Frontal cortex (tissue), 4 donors: ENCODE data around the gene NEK4. TPM values are rescaled to one million over a fixed set of nuclear protein-coding genes. Genes with fewer than 3 reads are reported as not detected.

Experiments used
- DNase-seq, 2 donors: peaks; one replicate each; pipeline ENCODE4 v3.0.0; 2012; ENCODE audit warnings: low spot score in 2 of 2
- FAIRE-seq: peaks from 2 replicates; lab custom pipeline; 2012; peaks lifted over from hg19 to GRCh38; lab: Jason Lieb, UNC
- total RNA-seq: library from RNA; depleted of rRNA; stranded (reverse); fragments of >200 nt; gene quantifications from one replicate; pipeline ENCODE4 v1.2.3, GENCODE V29; 2014
- donor health status: control.
- donor health status: control.
- donor health status: control.

NEK4 gene
- total RNA-seq, 1 donor from 2014 or later, result 53.4 TPM

- DNase-seq, result peak; percentile 92 to 95
- FAIRE-seq, result no peak
These were observed 64.8 kb downstream of the NEK4 start, which contains the start of the genes GLT8D1 and SPCS1 for GRCh38 chr3:52705688-52706686. Gene GLT8D1 (minus strand): TSS chr3:52705791. CDS start chr3:52700460, 5,331 bp downstream. Gene SPCS1 (plus strand): TSS chr3:52706106. CDS start chr3:52706247, 141 bp downstream.

- DNase-seq (no peak), FAIRE-seq (no peak)
These were observed 65.4 kb downstream of the NEK4 start for GRCh38 chr3:52705438-52705687.

GRCh38 chr3:52704611-52705437 lies 65.9 kb downstream of the NEK4 start:
- DNase-seq (peak in 1 of 2 donors; percentile 26), FAIRE-seq (no peak)

DNA sequence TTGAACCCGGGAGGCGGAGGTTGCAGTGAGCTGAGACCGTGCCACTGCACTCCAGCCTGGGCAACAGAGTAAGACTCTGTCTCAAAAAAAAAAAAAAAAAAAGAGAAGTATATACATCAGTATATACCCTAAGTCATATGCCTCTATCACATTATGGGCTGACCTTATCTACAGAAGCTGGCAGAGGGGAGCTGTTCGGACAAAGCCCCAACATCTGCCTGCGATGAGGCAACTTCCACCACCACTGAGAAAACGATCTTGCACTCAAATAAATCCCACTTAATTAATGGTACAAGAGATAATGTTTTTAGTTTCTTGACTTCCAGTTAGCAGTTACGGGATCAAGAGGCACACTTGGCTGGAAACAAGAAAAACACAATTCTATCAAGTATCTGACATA lies 67.4 kb downstream of the NEK4 start:
- FAIRE-seq, result no peak
- no peak for DNase-seq

DNA sequence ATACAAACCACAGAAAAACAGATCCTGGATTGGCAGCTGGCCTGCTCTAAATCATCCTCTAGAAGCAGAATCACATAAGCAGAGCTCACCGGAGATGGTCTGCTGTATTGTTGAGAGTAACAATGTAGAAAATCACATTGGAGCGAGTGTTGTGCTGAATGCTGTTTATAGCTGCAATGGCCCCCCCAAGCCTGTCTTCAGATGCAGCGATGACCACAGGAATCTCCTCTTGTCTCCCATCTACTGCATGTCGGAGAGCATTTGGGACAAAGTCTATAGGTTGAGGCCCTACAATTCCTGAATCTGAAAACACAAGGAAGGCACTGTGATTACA lies 73.1 kb downstream of the NEK4 start:
- DNase-seq (no peak), FAIRE-seq (no peak)

GRCh38 chr3:52696830-52697631 lies 73.7 kb downstream of the NEK4 start:
- FAIRE-seq, result no peak
- no peak for DNase-seq

DNA sequence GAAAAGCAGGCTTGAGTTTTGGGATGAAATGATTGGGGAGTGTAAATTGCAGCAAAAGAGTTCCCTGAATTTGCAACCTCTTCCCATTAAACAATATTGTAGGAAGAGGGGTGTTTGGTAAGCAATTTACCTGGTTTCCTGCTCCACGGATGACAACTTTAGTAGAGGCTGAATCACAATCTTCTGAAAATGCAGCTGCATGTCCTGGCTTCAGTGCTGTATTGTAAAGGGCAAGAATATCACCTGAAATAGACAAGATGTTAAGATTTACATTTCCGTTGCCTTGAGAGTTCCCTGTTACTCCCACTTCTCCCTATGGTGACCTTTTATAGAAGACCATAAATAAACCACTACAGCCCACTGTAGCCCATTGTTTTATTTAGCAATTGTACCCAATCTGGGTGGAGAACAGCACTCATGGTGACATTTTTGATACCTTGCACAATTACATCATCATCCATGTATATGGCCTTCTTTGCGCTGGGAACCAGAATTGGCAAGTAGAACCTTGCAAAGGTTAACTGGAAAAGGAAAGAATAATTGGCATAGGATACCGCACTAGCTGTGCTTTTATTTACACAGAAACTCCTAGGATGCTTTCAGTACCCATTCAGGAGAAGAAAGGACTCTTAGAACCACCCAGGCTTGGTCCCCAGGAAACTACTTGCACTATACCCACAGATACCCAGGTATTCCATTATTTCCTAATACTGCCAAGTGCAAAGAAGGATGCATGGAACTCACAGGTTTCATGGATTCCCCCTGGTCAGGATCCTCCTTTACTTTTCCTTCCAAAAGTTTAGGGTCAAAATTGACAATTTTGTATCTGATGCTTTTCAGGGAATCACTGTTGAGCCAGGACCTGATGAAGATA lies 74.7 kb downstream of the NEK4 start:
- no peak for DNase-seq
- no peak for FAIRE-seq

GRCh38 chr3:52694528-52695189 lies 76.1 kb downstream of the NEK4 start:
- DNase-seq, result no peak
- no peak for FAIRE-seq

DNA sequence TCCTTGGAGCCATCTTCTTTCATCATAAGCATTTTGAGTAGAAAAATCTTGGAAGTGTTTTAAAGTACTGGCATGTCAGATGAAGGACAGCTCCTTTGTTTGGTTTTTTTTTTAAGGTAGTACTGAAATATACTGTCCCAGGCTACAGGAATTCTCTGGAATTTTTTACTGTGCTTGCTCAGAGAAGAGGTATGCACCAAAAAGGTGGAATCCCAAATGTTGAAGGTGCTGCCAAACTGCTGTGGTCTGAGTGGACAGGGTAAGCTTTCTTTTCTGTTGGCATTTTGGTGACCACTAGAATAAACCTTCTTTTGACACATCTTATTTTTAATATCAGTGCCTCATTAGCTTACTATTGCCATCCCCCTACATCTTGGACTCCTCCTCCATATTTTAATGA lies 77.7 kb downstream of the NEK4 start:
- FAIRE-seq (no peak), DNase-seq (no peak)

GRCh38 chr3:52690560-52690959 lies 80.2 kb downstream of the NEK4 start:
- DNase-seq, result no peak
- no peak for FAIRE-seq

DNA sequence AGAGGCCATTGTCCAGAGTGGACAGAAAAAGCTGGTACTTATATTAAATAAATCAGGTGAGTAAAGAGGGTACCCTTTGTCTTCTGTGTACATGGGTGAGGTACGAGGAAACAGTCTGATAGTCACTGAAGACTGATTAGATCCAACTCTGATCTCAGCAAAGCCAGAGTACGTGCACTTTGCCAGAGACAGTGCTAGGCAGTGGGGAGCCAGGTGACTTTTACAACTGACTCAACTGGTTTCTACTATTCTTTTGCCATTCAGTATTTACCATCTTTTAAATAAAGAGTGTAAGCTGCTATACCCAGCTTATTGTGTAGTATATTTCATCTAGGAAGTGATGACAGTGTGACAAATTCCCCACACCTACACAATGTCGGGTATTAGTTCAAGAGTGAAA lies 81.6 kb downstream of the NEK4 start:
- FAIRE-seq (no peak), DNase-seq (no peak)

DNA sequence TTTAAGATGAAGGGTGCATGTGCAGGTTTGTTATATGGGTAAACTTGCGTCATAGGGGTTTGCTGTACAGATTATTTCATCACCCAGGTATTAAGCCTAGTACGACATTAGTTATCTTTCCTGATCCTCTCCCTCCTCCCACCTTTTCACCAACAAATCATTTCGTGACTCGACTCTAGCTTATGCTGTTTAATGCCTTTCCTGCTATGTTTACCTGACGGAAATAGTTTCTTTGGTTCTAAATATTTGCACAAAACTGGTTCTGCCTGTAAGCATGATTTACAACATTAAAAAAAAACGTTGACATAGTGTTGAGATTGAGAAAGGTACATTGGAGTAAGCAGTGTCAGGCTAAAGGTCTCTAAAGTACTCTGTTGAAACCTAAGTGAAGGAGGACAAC lies 82.5 kb downstream of the NEK4 start:
- DNase-seq, result no peak
- FAIRE-seq, result no peak

DNA sequence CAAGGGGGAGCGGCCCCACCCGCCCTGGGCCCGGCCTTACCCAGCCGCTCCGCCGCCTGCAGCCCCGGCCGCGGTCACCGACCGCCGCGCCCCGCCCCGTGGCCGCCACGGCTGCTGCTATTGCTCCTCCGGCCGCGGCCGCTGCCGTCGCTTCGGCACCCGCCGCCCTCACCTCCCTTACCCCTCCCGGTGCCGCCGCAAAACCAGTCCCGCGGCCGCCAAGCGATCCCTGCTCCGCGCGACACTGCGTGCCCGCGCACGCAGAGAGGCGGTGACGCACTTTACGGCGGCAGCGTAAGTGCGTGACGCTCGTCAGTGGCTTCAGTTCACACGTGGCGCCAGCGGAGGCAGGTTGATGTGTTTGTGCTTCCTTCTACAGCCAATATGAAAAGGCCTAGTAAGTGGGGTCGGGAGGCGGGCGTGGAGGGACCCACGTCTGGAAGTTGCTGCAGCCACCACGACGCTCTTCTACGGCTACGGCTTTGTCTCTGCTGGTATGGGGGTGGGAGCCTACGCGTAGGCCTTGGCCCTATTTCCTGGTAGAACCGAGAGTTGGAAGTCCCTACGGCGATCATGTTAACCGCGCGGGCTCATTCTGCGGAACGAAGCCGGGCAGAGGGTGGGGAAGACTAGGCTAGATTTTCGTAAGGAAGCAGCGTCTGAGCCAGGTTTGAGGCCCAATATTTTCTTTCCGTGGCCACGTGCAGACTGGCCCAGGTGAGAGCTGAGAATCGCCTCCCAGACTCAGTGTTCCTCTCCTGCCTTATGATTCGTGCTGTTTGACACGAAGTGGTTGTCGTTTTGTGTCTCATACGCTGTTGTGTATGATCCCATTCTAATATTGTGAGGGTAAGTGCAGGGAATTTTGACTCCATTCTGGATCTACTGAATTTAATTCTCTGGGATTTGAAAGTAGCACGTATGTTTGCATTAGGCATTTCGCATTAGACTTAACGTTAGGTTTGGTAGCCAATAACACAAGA lies 84.7 kb downstream of the NEK4 start, which contains the start of the genes GNL3 and PBRM1:
GNL3 (plus strand) TSS at position 324 of the 983 bp plus-strand sequence; CDS start at position 385, 61 bp downstream.
PBRM1 (minus strand) TSS at position 205 of the 983 bp plus-strand sequence.
- DNase-seq (peak; percentile 89 to 90), FAIRE-seq (no peak)

DNA sequence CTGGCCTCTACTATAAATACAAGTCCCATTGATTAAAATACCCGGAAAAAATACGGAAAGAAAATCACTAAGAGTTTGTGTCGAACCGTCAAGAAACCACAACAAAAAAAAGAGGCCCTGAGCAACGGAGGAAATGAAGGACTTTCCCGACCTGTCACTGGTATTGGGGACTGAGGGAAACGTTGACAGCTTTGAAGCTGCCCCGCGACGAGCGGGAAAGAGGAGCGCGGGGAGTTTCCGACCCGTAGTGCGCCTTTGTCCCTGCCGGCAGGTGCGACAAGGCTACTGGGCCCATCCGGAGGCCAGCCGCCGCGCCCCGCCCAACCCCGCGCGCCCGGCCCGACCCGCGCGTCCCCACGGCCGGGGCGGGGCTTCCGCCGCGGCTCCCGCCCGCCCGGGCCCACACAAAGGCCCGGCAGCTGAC lies 85.4 kb downstream of the NEK4 start:
- DNase-seq (peak; percentile 91 to 96), FAIRE-seq (no peak)

GRCh38 chr3:52684184-52684583 lies 86.6 kb downstream of the NEK4 start:
- FAIRE-seq, result no peak
- DNase-seq, result no peak

DNA sequence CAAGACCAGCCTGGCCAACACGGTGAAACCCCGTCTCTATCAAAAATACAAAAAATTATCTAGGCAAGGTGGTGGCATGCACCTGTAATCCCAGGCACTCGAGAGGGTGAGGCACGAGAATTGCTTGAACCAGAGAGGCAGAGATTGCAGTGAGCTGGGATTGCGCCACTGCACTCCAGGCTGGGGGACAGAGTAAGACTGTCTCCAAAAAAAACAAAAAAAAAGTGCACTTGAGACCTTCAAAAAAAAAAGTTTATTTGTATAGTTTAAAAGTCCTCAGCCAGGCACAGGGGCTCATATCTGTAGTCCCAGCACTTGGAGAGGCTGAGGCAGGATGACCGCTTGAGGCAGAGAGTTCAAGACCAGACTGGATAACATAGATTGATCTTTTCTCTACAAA lies 87.1 kb downstream of the NEK4 start:
- no peak for FAIRE-seq
- DNase-seq, result no peak

DNA sequence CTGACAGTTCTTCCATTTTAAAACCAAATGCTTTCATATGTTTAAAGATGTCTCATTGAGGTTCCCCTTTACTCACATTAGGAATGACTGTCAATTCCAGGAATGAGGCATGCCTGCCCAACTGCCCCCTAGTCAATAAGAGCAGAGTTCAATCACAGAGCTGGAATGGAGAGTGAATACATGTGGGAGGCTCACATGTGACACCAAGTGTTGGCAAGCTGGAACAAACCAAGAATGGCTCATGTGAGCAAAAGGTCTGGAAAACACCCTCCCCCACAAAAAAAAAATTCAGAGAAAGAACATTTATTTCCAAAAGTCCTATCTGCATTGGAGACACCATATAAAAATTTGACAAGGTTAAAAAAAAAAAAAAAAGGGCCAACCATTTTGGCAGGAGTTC lies 88.7 kb downstream of the NEK4 start:
- DNase-seq (peak in 1 of 2 donors; percentile 26), FAIRE-seq (no peak)
